Hypothalamus (tissue), 51 donors: ENCODE measurements around the gene DHX58.

Experiments
- DNase-seq, 51 donors: peaks; one replicate each; lab custom pipeline; 2025; lab: John Stamatoyannopoulos, UW

Gene DHX58

DNA sequence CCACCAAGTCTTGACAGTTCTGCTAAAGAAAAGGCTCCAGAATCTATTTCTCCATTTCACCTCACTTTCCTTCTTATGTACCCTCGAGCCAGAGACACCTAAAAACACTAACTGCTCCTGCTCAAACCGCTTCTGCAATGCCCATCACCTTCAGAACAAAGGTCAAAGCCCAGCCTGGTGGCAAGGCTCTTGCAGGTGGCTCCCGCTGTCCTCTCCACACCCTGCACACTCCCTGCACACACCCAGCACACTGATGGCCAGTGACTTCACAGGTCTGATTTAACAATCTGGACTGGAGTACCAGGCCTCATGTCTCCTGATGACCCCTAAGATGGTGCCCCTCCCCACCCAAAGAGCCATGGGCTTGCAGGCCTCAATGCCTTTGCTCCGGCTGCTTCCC is 52.3 kb downstream of the DHX58 start:
- no peak for DNase-seq

DNA sequence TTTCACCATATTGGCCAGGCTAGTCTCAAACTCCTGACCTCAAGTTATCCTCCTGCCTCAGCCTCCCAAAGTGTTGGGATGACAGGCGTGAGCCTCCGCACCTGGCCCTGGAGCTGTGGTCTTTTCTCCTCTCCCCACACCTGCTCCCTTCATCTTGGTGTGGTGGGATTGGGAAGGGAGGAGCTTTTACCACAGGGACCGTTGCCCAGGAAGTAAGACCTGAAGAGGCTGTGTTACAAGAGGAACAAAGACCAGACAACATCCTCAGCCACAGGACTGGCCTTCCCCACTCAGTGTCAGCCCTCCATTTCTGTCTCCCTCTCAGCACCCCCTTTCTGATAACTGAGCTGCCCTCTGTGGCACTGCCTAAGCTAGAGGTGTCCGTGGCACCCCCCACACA is 52.7 kb downstream of the DHX58 start:
- DNase-seq, result no peak

DNA sequence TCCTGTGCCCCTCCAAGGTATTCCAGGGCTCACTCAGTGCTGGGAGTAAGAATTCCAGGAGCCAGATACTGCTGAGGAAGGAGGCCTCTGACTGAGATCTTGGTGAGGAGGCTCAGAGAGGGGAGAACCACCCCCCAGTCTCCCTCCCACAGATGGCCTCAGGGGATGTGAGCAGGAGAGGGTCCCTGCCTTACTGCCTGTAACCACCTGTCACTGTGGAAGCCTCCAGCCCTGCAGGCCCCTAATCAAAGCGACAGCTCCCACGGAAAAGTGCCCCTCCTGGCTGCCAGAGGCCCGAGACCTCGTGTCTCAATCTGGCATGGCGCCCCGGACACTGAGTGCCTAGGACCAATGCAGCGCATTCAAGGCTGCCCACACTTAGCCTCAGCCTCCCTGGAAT is 54.5 kb downstream of the DHX58 start:
- DNase-seq, result no peak

DNA sequence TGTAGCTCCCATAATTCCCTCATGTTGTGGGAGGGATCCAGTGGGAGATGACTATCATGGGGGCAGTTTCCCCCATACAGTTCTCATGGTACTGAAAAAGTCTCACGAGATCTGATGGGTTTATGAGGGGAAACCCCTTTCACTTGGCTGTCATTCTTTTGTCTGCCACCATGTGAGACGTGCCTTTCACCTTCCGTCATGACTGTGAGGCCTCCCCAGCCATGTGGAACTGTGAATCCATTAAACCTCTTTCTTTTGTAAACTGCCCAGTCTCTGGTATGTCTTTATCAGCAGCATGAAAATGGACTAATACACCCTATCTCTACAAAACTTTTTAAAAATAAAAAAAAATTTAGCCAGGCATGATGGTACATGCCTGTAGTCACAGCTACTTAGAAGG is 55.9 kb downstream of the DHX58 start:
- DNase-seq, result no peak

DNA sequence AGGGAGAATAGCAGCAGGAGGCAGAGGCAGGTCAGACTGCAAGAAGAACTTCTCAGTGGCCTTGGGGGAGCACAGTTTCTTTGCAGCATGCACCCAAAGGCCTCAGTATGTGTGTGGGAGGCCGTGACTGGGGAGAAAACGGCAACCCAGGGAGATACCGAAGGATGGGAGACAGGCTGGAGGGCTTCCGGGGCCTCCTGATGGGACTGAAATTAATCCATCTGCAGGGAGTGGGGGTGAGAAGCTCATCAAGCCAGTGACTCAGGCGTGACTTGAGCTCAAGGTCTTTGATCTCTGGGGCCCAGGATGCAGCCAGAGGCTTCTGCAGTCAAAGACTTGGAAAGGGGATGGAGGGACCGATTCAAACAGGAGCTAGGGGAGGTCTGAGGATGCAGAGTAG is 57.0 kb downstream of the DHX58 start:
- no peak for DNase-seq

DNA sequence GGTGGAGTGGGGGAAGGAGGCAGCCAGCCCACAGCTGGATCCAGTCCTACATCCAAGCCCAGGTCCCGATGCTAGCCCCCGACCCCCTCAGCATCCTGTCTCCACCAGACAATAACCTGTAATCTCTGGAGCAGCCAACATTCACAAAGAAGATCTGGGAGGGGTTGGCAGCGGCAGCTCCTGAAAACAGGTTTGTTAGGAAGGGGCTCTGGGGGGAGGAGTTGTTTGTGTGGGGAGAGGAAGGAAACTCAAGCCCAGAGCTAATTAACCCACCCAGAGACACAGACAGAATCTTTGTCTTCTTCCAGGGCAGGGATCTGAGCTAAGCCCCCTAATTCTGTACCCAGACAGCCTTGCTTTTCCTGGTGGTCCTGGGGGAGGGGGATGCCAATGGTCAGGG is 57.5 kb downstream of the DHX58 start:
- no peak for DNase-seq

DNA sequence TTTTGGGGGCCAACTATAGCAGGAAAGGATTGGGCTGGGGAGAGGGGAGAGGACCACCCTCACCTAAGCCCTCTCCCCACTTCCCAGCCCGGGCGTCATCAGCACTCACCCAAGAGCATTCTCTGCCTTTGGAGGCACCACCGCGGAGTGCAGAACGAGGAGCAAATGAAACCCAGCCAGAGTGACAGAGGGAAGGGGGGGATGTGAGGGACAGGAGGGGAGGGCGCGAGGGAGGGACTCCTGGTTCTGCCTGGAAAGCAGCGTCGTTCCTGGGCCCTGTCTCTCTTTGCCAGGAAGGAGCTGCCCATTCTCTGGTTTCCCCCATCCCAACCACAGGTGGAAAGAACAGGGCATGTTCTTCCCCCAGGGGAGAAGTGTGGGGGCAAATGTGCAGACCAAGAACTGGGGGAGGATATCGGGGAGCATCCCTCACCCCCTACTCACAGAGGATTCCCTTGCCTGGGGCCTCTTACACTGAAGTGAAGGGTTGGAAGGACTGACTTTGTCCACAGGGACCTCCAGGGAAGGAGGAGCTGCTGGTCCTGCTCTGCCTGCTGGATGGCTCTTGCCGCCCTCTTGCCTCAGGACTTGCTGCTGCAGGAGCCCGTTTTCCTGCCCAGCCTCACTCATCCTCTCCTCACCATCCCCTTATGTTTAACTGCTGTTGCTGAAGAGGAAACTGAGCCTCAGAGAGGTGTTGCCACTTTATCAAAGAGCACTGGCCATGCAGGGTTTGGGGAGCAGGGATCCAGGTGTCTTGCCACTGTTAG is 58.6 kb downstream of the DHX58 start:
- DNase-seq, result no peak

DNA sequence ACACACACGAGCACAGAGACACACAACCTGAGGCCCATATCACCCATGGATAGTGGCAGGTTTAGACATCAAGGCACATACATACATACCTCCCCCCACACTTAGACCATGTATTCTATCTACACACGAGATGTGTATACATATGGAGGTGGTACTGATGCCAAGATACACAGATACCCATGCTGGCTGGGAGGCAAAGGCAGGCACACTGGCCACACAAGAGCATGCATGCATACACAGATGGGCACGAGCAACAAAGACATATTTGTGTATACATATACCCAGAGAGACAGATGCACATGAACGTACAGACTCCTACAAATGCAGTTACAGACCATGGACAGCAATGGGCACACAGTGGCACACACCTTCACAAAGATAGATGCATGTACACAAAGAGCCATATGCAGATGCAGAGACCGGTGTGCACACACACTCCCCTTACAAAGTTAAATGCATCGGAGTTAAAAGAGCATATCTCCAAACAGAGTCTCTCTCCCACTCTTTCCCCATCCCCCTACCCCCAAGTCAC is 60.1 kb downstream of the DHX58 start:
- DNase-seq, result no peak

DNA sequence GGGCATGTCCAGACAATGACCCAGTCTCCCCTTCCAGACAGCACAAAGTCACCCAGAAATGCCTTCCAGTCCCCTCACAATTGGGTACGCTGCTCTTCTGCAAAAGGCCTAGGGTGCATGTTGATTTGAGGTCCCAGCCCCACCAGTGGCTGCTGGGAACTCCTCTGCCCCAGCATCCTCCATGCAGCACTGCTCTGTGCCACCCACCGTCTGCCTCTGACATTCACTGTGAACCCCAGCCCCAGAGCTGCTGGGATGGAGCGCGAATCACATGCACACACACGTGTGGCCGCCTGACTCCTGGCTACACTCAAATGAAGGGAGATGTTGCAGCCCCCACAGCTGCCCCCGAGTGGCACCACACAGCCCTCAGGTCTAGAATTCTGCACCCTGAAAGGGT is 60.9 kb downstream of the DHX58 start:
- DNase-seq, result no peak
